HepG2 (cell line): ENCODE data around the gene NEAT1. TPM values are rescaled to one million over a fixed set of nuclear protein-coding genes. Genes with fewer than 3 reads are reported as not detected.

Source experiments
- CENPX ChIP-seq: sonication (generic); formaldehyde crosslinking; IDR thresholded peaks from 2 replicates; pipeline ENCODE4 v1.9.0; 2021; ENCODE audit warnings: mild to moderate bottlenecking, missing genetic modification reagents, moderate library complexity
- GLI4 ChIP-seq: sonication (generic); formaldehyde crosslinking; IDR thresholded peaks from 2 replicates; pipeline ENCODE4 v1.5.1; 2020; ENCODE audit warnings: missing genetic modification reagents, mild to moderate bottlenecking, moderate library complexity, borderline replicate concordance
- HNRNPK ChIP-seq: fragments of 200-400 bp; formaldehyde crosslinking; IDR thresholded peaks from 2 replicates; pipeline ENCODE4 v1.6.1; 2018; ENCODE audit warnings: low read length, low read depth, moderate library complexity, mild to moderate bottlenecking; ENCODE audit not compliant: poor library complexity, severe bottlenecking
- HOXD1 ChIP-seq: sonication (generic); formaldehyde crosslinking; IDR thresholded peaks from 2 replicates; pipeline ENCODE4 v1.5.0; 2020; ENCODE audit warnings: missing genetic modification reagents
- JUN ChIP-seq: sonication (generic); formaldehyde crosslinking; IDR thresholded peaks from 2 replicates; pipeline ENCODE4 v1.4.0; 2020; ENCODE audit warnings: mild to moderate bottlenecking, missing genetic modification reagents
- LRRFIP1 ChIP-seq: sonication (generic); formaldehyde crosslinking; conservative IDR thresholded peaks from 2 replicates; pipeline ENCODE4 v1.4.0; 2020; ENCODE audit warnings: missing genetic modification reagents
- POLR2A ChIP-seq, 2 experiments: IDR thresholded peaks; 2 replicates each; pipeline ENCODE4 v1.6.1; 2011; ENCODE audit warnings: low read depth in 2 of 2, low read length in 2 of 2, mild to moderate bottlenecking in 1 of 2, moderate library complexity in 1 of 2; ENCODE audit not compliant: insufficient read depth in 1 of 2
- PPARG ChIP-seq: conservative IDR thresholded peaks from 2 replicates; pipeline ENCODE4 v1.6.1; 2016; ENCODE audit warnings: missing biosample characterization, missing genetic modification reagents
- PRDM10 ChIP-seq: sonication (generic); formaldehyde crosslinking; IDR thresholded peaks from 2 replicates; pipeline ENCODE4 v1.4.0; 2020; ENCODE audit warnings: low read depth, missing genetic modification reagents
- TRIM22 ChIP-seq: fragments of 450-650 bp; IDR thresholded peaks from 2 replicates; pipeline ENCODE4 v1.6.1; 2017
- ZFP91 ChIP-seq: sonication (generic); formaldehyde crosslinking; IDR thresholded peaks from 2 replicates; pipeline ENCODE4 v1.9.0; 2022; ENCODE audit warnings: missing genetic modification reagents, mild to moderate bottlenecking, borderline replicate concordance
- ZNF274 ChIP-seq: sonication (generic); formaldehyde crosslinking; IDR thresholded peaks from 2 replicates; pipeline ENCODE4 v1.5.1; 2020; ENCODE audit warnings: mild to moderate bottlenecking, missing genetic modification reagents
- ZNF44 ChIP-seq: sonication (generic); formaldehyde crosslinking; IDR thresholded peaks from 2 replicates; pipeline ENCODE4 v1.5.1; 2020; ENCODE audit warnings: mild to moderate bottlenecking, missing genetic modification reagents
- ZNF484 ChIP-seq: sonication (generic); formaldehyde crosslinking; IDR thresholded peaks from 2 replicates; pipeline ENCODE4 v1.5.1; 2020; ENCODE audit warnings: mild to moderate bottlenecking, low read depth, missing genetic modification reagents, borderline replicate concordance
- ZNF619 ChIP-seq: sonication (generic); formaldehyde crosslinking; IDR thresholded peaks from 2 replicates; pipeline ENCODE4 v1.4.0; 2020; ENCODE audit warnings: mild to moderate bottlenecking, missing genetic modification reagents
- ZNF691 ChIP-seq: sonication (generic); formaldehyde crosslinking; IDR thresholded peaks from 2 replicates; pipeline ENCODE4 v1.4.0; 2020; ENCODE audit warnings: missing genetic modification reagents, low read depth, mild to moderate bottlenecking, borderline replicate concordance
- ZNF724P ChIP-seq: sonication (generic); formaldehyde crosslinking; IDR thresholded peaks from 2 replicates; pipeline ENCODE4 v1.8.0; 2022; ENCODE audit warnings: missing genetic modification reagents, borderline replicate concordance
- ZNF782 ChIP-seq: sonication (generic); formaldehyde crosslinking; IDR thresholded peaks from 2 replicates; pipeline ENCODE4 v1.4.0; 2020; ENCODE audit warnings: missing genetic modification reagents, mild to moderate bottlenecking, borderline replicate concordance
- ZNF883 ChIP-seq: sonication (generic); formaldehyde crosslinking; IDR thresholded peaks from 2 replicates; pipeline ENCODE4 v1.5.1; 2020; ENCODE audit warnings: mild to moderate bottlenecking, missing genetic modification reagents; ENCODE audit errors: not compliant biosample characterization
- polyA plus RNA-seq, 8 experiments: library from polyadenylated mRNA; depleted of rRNA in 3 of 8; stranded (reverse) in 7 of 8; unstranded in 1 of 8; fragments of >200 nt; fragmentation: Illumina TruSeq in 4 of 8; extraction: Trizol in 4 of 8; gene quantifications; 2 replicates each; pipeline versions ENCODE4 v1.2.1 to v1.2.3, GENCODE V29; 2011 to 2016; ENCODE audit warnings: low read depth in 4 of 8, missing spikeins in 1 of 8, mixed read lengths in 1 of 8; ENCODE audit not compliant: insufficient read depth in 1 of 8
- total RNA-seq, 5 experiments: library from RNA; depleted of rRNA; stranded (reverse); fragments of >200 nt; fragmentation: Illumina TruSeq; extraction: Trizol; gene quantifications; 2 replicates each; pipeline ENCODE4 v1.2.3, GENCODE V29; 2016; ENCODE audit warnings: low read depth in 1 of 5

Gene NEAT1
- total and polyA plus RNA-seq, 2 of the 13 experiments (the other 11 are each of a cell fraction or from before 2014, with no cell fraction given), result 20.5 to 41.2 TPM

- peak; percentile 55 for TF ChIP-seq ZFP91 (CRISPR knock-in tag)
- no peak for TF ChIP-seq ZNF619
- TF ChIP-seq TRIM22, result no peak
- no peak for TF ChIP-seq GLI4 (CRISPR knock-in tag)
- TF ChIP-seq ZNF724P (CRISPR knock-in tag), result 0 out of 2 replicates have a peak, but pooled peaks have one; percentile 17
- no peak for TF ChIP-seq LRRFIP1 (CRISPR knock-in tag)
- peak; percentile 29 to 56; a peak in 2 of 4 replicates for TF ChIP-seq POLR2A (IDR thresholded peaks at IDR 0.05; ENCODE audit: insufficient read depth in 1 of 2, low read depth in 2 of 2, low read length in 2 of 2)
- TF ChIP-seq ZNF691 (CRISPR knock-in tag), result peak; percentile 32; the same call in 1 of the 2 replicates
- no peak for TF ChIP-seq CENPX (CRISPR knock-in tag)
- TF ChIP-seq PPARG (CRISPR knock-in tag), result peak; percentile 74
- no peak for TF ChIP-seq ZNF274 (CRISPR knock-in tag)
- no peak for TF ChIP-seq ZNF883 (CRISPR knock-in tag)
- 0 out of 2 replicates have a peak, but pooled peaks have one; percentile 9 for TF ChIP-seq ZNF782 (CRISPR knock-in tag)
- no peak for TF ChIP-seq ZNF44 (CRISPR knock-in tag)
- TF ChIP-seq PRDM10 (CRISPR knock-in tag), result no peak
- no peak for TF ChIP-seq ZNF484 (CRISPR knock-in tag)
- no peak for TF ChIP-seq HNRNPK
- 0 out of 2 replicates have a peak, but pooled peaks have one; percentile 18 for TF ChIP-seq JUN
- no peak; the same call in 1 of the 2 replicates for TF ChIP-seq HOXD1 (CRISPR knock-in tag)
These were observed 67.2 kb downstream of the NEAT1 start (continued) for GRCh38 chr11:65489706-65490320.
